Measurements from ENCODE around the gene FKRP.

- no peak for TF ChIP-seq CTCF (IDR thresholded peaks at IDR 0.05)
- TF ChIP-seq POLR2A (IDR thresholded peaks at IDR 0.05) = no peak
- TF ChIP-seq EP300 (IDR thresholded peaks at IDR 0.05) = no peak
- no peak for TF ChIP-seq POLR2AphosphoS5 (IDR thresholded peaks at IDR 0.05)
These were observed 49.0 kb upstream of the FKRP start for GRCh38 chr19:46696866-46697203.

All from stomach (tissue), 4 donors.